ENCODE measurements around the gene HSPG2.

DNA sequence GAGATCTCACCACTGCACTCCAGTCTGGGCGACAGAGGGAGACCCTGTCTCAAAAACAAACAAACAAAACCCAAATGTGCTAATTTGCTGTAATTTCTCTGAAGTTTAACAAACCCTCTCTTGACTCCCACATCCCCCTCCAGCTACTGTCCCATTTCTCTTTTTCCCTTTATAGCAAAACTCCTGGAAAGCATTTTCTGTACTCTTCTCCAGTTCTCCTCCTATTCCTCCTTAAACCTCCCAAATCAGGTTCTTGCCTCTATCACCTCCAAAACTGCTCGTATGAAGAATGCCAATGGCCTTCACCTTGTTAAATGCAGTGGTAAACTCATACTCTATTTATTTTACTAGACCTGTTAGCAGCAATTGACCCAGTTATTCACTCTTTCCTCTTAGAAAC, 150.5 kb downstream of the HSPG2 start:
- TF ChIP-seq, protein P1, sequence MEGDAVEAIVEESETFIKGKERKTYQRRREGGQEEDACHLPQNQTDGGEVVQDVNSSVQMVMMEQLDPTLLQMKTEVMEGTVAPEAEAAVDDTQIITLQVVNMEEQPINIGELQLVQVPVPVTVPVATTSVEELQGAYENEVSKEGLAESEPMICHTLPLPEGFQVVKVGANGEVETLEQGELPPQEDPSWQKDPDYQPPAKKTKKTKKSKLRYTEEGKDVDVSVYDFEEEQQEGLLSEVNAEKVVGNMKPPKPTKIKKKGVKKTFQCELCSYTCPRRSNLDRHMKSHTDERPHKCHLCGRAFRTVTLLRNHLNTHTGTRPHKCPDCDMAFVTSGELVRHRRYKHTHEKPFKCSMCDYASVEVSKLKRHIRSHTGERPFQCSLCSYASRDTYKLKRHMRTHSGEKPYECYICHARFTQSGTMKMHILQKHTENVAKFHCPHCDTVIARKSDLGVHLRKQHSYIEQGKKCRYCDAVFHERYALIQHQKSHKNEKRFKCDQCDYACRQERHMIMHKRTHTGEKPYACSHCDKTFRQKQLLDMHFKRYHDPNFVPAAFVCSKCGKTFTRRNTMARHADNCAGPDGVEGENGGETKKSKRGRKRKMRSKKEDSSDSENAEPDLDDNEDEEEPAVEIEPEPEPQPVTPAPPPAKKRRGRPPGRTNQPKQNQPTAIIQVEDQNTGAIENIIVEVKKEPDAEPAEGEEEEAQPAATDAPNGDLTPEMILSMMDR (IDR thresholded peaks at IDR 0.05): no peak
- TF ChIP-seq POLR2AphosphoS5 (IDR thresholded peaks at IDR 0.05; ENCODE audit: low read depth, low read length): no peak
- TF ChIP-seq, protein P2, sequence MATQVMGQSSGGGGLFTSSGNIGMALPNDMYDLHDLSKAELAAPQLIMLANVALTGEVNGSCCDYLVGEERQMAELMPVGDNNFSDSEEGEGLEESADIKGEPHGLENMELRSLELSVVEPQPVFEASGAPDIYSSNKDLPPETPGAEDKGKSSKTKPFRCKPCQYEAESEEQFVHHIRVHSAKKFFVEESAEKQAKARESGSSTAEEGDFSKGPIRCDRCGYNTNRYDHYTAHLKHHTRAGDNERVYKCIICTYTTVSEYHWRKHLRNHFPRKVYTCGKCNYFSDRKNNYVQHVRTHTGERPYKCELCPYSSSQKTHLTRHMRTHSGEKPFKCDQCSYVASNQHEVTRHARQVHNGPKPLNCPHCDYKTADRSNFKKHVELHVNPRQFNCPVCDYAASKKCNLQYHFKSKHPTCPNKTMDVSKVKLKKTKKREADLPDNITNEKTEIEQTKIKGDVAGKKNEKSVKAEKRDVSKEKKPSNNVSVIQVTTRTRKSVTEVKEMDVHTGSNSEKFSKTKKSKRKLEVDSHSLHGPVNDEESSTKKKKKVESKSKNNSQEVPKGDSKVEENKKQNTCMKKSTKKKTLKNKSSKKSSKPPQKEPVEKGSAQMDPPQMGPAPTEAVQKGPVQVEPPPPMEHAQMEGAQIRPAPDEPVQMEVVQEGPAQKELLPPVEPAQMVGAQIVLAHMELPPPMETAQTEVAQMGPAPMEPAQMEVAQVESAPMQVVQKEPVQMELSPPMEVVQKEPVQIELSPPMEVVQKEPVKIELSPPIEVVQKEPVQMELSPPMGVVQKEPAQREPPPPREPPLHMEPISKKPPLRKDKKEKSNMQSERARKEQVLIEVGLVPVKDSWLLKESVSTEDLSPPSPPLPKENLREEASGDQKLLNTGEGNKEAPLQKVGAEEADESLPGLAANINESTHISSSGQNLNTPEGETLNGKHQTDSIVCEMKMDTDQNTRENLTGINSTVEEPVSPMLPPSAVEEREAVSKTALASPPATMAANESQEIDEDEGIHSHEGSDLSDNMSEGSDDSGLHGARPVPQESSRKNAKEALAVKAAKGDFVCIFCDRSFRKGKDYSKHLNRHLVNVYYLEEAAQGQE (IDR thresholded peaks at IDR 0.05; ENCODE audit: insufficient read depth in 1 of 2, low read depth in 2 of 2, low read length in 1 of 2): no peak
- TF ChIP-seq SIN3A (IDR thresholded peaks at IDR 0.05; ENCODE audit: borderline replicate concordance, insufficient read depth, low read depth, low read length): no peak

Measured in Panc1 (cell line).